ENCODE measurements around the gene HGFAC.

DNA sequence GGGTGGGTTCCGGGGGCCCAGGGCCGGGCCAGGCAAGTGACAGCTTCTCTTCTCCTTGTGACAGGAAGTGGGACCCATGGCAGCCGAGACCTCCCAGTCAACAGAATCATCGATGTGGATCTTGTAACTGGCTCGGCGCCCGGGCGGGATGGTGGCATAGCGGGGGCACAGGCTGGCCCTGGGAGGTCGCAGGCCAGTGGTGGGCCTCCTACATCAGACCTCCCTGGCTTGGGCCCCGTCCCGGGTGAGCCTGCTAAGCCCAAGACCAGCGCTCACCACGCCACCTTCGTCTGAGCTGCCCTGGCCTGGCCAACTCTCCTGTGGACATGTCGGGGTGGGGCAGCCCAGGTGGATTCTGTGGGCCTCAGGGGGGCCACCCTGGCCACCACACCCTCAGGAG lies 2.4 kb upstream of the HGFAC start:
- TF ChIP-seq, protein P1, sequence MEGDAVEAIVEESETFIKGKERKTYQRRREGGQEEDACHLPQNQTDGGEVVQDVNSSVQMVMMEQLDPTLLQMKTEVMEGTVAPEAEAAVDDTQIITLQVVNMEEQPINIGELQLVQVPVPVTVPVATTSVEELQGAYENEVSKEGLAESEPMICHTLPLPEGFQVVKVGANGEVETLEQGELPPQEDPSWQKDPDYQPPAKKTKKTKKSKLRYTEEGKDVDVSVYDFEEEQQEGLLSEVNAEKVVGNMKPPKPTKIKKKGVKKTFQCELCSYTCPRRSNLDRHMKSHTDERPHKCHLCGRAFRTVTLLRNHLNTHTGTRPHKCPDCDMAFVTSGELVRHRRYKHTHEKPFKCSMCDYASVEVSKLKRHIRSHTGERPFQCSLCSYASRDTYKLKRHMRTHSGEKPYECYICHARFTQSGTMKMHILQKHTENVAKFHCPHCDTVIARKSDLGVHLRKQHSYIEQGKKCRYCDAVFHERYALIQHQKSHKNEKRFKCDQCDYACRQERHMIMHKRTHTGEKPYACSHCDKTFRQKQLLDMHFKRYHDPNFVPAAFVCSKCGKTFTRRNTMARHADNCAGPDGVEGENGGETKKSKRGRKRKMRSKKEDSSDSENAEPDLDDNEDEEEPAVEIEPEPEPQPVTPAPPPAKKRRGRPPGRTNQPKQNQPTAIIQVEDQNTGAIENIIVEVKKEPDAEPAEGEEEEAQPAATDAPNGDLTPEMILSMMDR (IDR thresholded peaks at IDR 0.05) = no peak
- TF ChIP-seq POLR2A (IDR thresholded peaks at IDR 0.05; ENCODE audit: low read depth) (no peak), POLR2AphosphoS5 (IDR thresholded peaks at IDR 0.05) (no peak), EP300 (IDR thresholded peaks at IDR 0.05) (no peak)
